Pancreas (tissue), 10 donors: ENCODE measurements around the gene SPATA13. TPM values are rescaled to one million over a fixed set of nuclear protein-coding genes. Genes with fewer than 3 reads are reported as not detected.

Experiments used
- ATAC-seq, 4 donors: fragments of 200-7000 bp; cut with Tn5 transposase; one replicate each; pipeline versions ENCODE4 v1.8.0 to v1.9.1; 2020; ENCODE audit warnings: mild to moderate bottlenecking in 4 of 4, moderate library complexity in 4 of 4
- DNase-seq, 6 donors: peaks; one replicate each; pipeline ENCODE4 v3.0.0-alpha.2; 2020
- FAIRE-seq: peaks from 2 replicates; lab custom pipeline; 2012; peaks lifted over from hg19 to GRCh38; lab: Jason Lieb, UNC
- H3K27ac ChIP-seq, 4 donors: fragments of 200-600 bp; sonication (generic); 1 replicate in 3 of 4; 2 replicates in 1 of 4; pipeline versions ENCODE4 v1.5.0 to v1.8.0; 2020
- H3K27me3 ChIP-seq, 4 donors: fragments of 200-600 bp; one replicate each; pipeline ENCODE4 v1.8.0; 2021
- H3K36me3 ChIP-seq, 3 donors: fragments of 200-600 bp; sonication (generic) in 1 of 3; one replicate each; pipeline versions ENCODE4 v1.5.0 to v1.8.0; 2020 to 2021
- H3K4me1 ChIP-seq, 3 donors: fragments of 200-600 bp; one replicate each; pipeline ENCODE4 v1.8.0; 2021
- H3K4me3 ChIP-seq, 4 donors: fragments of 200-600 bp; sonication (generic) in 2 of 4; one replicate each; pipeline versions ENCODE4 v1.5.0 to v1.8.0; 2020 to 2021
- H3K9me3 ChIP-seq, 4 donors: fragments of 200-600 bp; one replicate each; pipeline ENCODE4 v1.8.0; 2021
- CTCF ChIP-seq, 4 donors: fragments of 200-600 bp; sonication (generic) in 3 of 4; IDR thresholded peaks; one replicate each; pipeline versions ENCODE4 v1.5.0 to v1.8.0; 2021; ENCODE audit warnings: antibody characterized with exemption in 4 of 4
- WGBS, 2 donors: extraction: QIAGEN DNeasy Blood & Tissue Kit; methylation state at CpG; one replicate each; pipeline ENCODE4 v1.1.7; 2013; 5-methylcytosine and 5-hydroxymethylcytosine counted together
- intact Hi-C, 3 donors: fragments of 100-400 bp; cut with DNase I; formaldehyde crosslinking; loops; one replicate each; pipeline versions ENCODE4 v1.11.1 to v1.14.2; 2022
- polyA plus RNA-seq, 2 donors: library from polyadenylated mRNA; stranded (reverse); fragments of 200-250 nt; gene quantifications; one replicate each; pipeline ENCODE4 v1.2.3, GENCODE V29; 2013
- total RNA-seq, 6 donors: library from RNA; stranded (reverse); fragmentation: NEBNext Ultra II Directional in 4 of 6; extraction: Animal tissue kit (Norgen Biotek cat#: 25700) in 4 of 6; gene quantifications; one replicate each; pipeline versions ENCODE4 v1.2.1 to v1.2.4, GENCODE V29; 2021 to 2023
- donor health status: healthy with polysubstance abuse.
- donor health status: DM: no; HTN: no; CAD: no; lungs with moderate emphysema.
- donor health status: DM: no; HTN: no; CAD: no.
- donor health status: control.
- donor health status: control.
- donor health status: Bipolar disorder and iron deficiency.
- donor health status: DM: yes; HTN: yes; CAD: no.
- donor health status: DM: no; HTN: no; CAD: no.
- donor health status: DM: no; HTN: no; CAD: no.
- donor health status: DM: yes; HTN: yes; CAD: no.

SPATA13 gene
- total and polyA plus RNA-seq, 8 donors, result 38.1 to 71.2 (median 53.9) TPM

- Histone ChIP-seq H3K9me3 (no peaks in the 10 kb centered on the region), H3K36me3 (no peaks in the 10 kb centered on the region), H3K27me3 (no peaks in the 10 kb centered on the region), H3K27ac (peak overlapping the region in 2 of 4 donors; percentile 58 to 66), H3K4me3 (no peak overlapping the region), H3K4me1 (peaks cover 31 to 53% (median 37%) of the 10 kb centered on the region in 3 donors)
- no peak for TF ChIP-seq CTCF (IDR thresholded peaks at IDR 0.05)
- no peak for ATAC-seq
- intact Hi-C loops, result no loop called here
- DNase-seq, result no peak
- no peak for FAIRE-seq
- WGBS, 2 donors, result 95 to 100% methylated on average over 1 of the region's 1 CpG
These were observed 32.3 kb downstream of the SPATA13 start for GRCh38 chr13:24192811-24193162.

- TF ChIP-seq CTCF (IDR thresholded peaks at IDR 0.05), result no peak
- FAIRE-seq (no peak), ATAC-seq (peak in 3 of 4 donors; percentile 14 to 36 (median 21)), DNase-seq (no peak)
- peak overlapping the region in 3 of 4 donors; percentile 0 to 71 (median 66) for H3K27ac ChIP-seq
- H3K9me3 ChIP-seq, result no peaks in the 10 kb centered on the region
- no peaks in the 10 kb centered on the region for H3K27me3 ChIP-seq
- WGBS, 2 donors, result 50 to 57% methylated on average over 8 of the region's 8 CpGs
- no peak overlapping the region for H3K4me3 ChIP-seq
- H3K4me1 ChIP-seq, result peaks cover 31 to 64% (median 37%) of the 10 kb centered on the region in 3 donors
- intact Hi-C loops, result no loop called here
- H3K36me3 ChIP-seq, result no peaks in the 10 kb centered on the region
These were observed 33.9 kb downstream of the SPATA13 start for GRCh38 chr13:24194447-24194846.

- H3K27ac ChIP-seq, result peak overlapping the region in 2 of 4 donors; percentile 66 to 71
- no peak for FAIRE-seq
These were observed 35.1 kb downstream of the SPATA13 start for GRCh38 chr13:24195626-24196025.

GRCh38 chr13:24196593-24197197 is 36.2 kb downstream of the SPATA13 start:
- intact Hi-C loops, result no loop called here

More at GRCh38 chr13:24195626-24196025, 35.1 kb downstream of the SPATA13 start:
- ATAC-seq, result peak in 3 of 4 donors; percentile 22 to 40 (median 24)
- 12 to 17% methylated on average over 1 of the region's 1 CpG for WGBS, 2 donors
- Histone ChIP-seq H3K9me3 (no peaks in the 10 kb centered on the region), H3K27me3 (no peaks in the 10 kb centered on the region), H3K4me3 (no peak overlapping the region), H3K36me3 (no peaks in the 10 kb centered on the region), H3K4me1 (peaks cover 36 to 64% (median 41%) of the 10 kb centered on the region in 3 donors)
- intact Hi-C loops, result no loop called here
- DNase-seq, result no peak
- TF ChIP-seq CTCF (IDR thresholded peaks at IDR 0.05), result no peak

More at GRCh38 chr13:24196593-24197197, 36.2 kb downstream of the SPATA13 start:
- H3K36me3 ChIP-seq, result no peaks in the 10 kb centered on the region
- H3K4me3 ChIP-seq, result no peak overlapping the region
- peaks cover 41 to 73% (median 46%) of the 10 kb centered on the region in 3 donors for H3K4me1 ChIP-seq
- ATAC-seq (peak; percentile 7 to 56 (median 34)), DNase-seq (no peak), FAIRE-seq (no peak)
- TF ChIP-seq CTCF (IDR thresholded peaks at IDR 0.05), result no peak
- peak overlapping the region in 3 of 4 donors; percentile 32 to 71 (median 66) for H3K27ac ChIP-seq
- WGBS, 2 donors, result 33 to 37% methylated on average over 4 of the region's 4 CpGs
- no peaks in the 10 kb centered on the region for H3K27me3 ChIP-seq
- no peaks in the 10 kb centered on the region for H3K9me3 ChIP-seq
